ENCODE results near the gene PARP1. TPM values are rescaled to one million over a fixed set of nuclear protein-coding genes. Genes with fewer than 3 reads are reported as not detected.
A peak's percentile ranks its signal among the peaks of the same experiment; 100 is the strongest.

PARP1 gene
- total RNA-seq, 3 donors from 2014 or later (not counting 1 experiment from before 2014, with no cell fraction given), result 62.0 to 81.5 (median 77.0) TPM

GRCh38 chr1:226408285-226409184 is 642 bp upstream of the PARP1 start:
- Mint-ChIP-seq H3K36me3 (no peaks in the 10 kb centered on the region), H3K9me3 (no peaks in the 10 kb centered on the region), H3K4me3 (peak overlapping the region; percentile 97), H3K4me1 (peaks cover 48 to 49% of the 10 kb centered on the region in 2 donors), H3K27me3 (ENCODE audit: low read depth in 2 of 2) (no peaks in the 10 kb centered on the region), H3K27ac (peak overlapping the region; percentile 92 to 95)
- 74% methylated on average over 25 of the region's 25 CpGs for WGBS (ENCODE audit: insufficient coverage)
- ATAC-seq (no peak), DNase-seq (peak in 1 of 2 donors; percentile 19)
- peak overlapping the region; percentile 40 for H3K27ac ChIP-seq (ENCODE audit: low read length)
- H3K9me3 ChIP-seq (ENCODE audit: control insufficient read depth, insufficient read depth, low read length), result no peaks in the 10 kb centered on the region
- H3K4me3 ChIP-seq (ENCODE audit: low read length), result peak overlapping the region; percentile 43
- H3K4me1 ChIP-seq (ENCODE audit: control insufficient read depth, insufficient read depth, low read length), result peaks cover 39% of the 10 kb centered on the region
- H3K36me3 ChIP-seq (ENCODE audit: control insufficient read depth, insufficient read depth, low read length), result no peaks in the 10 kb centered on the region
- intact Hi-C loops (cut with micrococcal nuclease), result loop anchor here (5.0 to 10.0 kb wide), 3 partner anchors 224 to 529 kb away; partner anchors contain the start of gene ACBD3
- TF ChIP-seq CTCF (IDR thresholded peaks at IDR 0.05), result no peak
- H3K27me3 ChIP-seq (ENCODE audit: control insufficient read depth, insufficient read depth, low read length), result no peaks in the 10 kb centered on the region

DNA sequence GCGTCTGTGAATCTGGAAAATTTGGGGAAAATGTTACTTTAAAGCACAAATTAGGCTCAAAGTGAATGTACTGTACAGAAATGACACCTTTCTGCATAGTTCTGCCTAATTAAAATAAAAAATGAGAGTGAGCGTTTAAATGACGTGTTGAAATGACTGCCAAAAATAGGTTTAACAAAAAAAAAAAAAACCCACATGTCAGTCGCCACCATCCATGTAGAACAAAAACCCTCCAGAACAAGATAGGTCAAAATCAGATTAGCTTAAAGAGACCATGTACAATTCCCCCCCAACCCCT is 745 bp downstream of the PARP1 start:
- Histone ChIP-seq H3K27me3 (ENCODE audit: control insufficient read depth, insufficient read depth, low read length) (no peaks in the 10 kb centered on the region), H3K36me3 (ENCODE audit: control insufficient read depth, insufficient read depth, low read length) (peaks cover 2% of the 10 kb centered on the region), H3K9me3 (ENCODE audit: control insufficient read depth, insufficient read depth, low read length) (no peaks in the 10 kb centered on the region), H3K27ac (ENCODE audit: low read length) (peak overlapping the region; percentile 72), H3K4me1 (ENCODE audit: control insufficient read depth, insufficient read depth, low read length) (peaks cover 53% of the 10 kb centered on the region), H3K4me3 (ENCODE audit: low read length) (peak overlapping the region; percentile 80)
- WGBS (ENCODE audit: insufficient coverage), result 0% methylated on average over 1 of the region's 4 CpGs
- H3K36me3 Mint-ChIP-seq, result no peaks in the 10 kb centered on the region
- H3K27ac Mint-ChIP-seq, result peak overlapping the region; percentile 92 to 95
- DNase-seq (peak in 1 of 2 donors; percentile 68), ATAC-seq (peak; percentile 22 to 50 (median 30))
- TF ChIP-seq CTCF (IDR thresholded peaks at IDR 0.05), result no peak
- intact Hi-C loops (cut with micrococcal nuclease), result loop anchor here (5.0 to 10.0 kb wide), 3 partner anchors 222 to 530 kb away; partner anchors contain the start of gene ACBD3
- H3K4me3 Mint-ChIP-seq, result peak overlapping the region; percentile 97
- peaks cover 57 to 60% of the 10 kb centered on the region in 2 donors for H3K4me1 Mint-ChIP-seq
- H3K27me3 Mint-ChIP-seq (ENCODE audit: low read depth in 2 of 2), result no peaks in the 10 kb centered on the region
- no peaks in the 10 kb centered on the region for H3K9me3 Mint-ChIP-seq

GRCh38 chr1:226406401-226406881 is 1.5 kb downstream of the PARP1 start:
- intact Hi-C loops (cut with micrococcal nuclease), result loop anchor here (5.0 to 10.0 kb wide), 3 partner anchors 222 to 531 kb away; partner anchors contain the start of gene ACBD3
- H3K27ac Mint-ChIP-seq, result peak overlapping the region; percentile 92 to 95
- H3K4me1 Mint-ChIP-seq, result peaks cover 60 to 61% of the 10 kb centered on the region in 2 donors
- H3K36me3 Mint-ChIP-seq, result no peaks in the 10 kb centered on the region
- TF ChIP-seq CTCF (IDR thresholded peaks at IDR 0.05), result no peak
- H3K4me3 Mint-ChIP-seq, result peak overlapping the region; percentile 97
- H3K36me3 ChIP-seq (ENCODE audit: control insufficient read depth, insufficient read depth, low read length), result peaks cover 9% of the 10 kb centered on the region
- WGBS (ENCODE audit: insufficient coverage), result 8% methylated on average over 10 of the region's 10 CpGs
- no peaks in the 10 kb centered on the region for H3K9me3 Mint-ChIP-seq
- no peaks in the 10 kb centered on the region for H3K27me3 Mint-ChIP-seq (ENCODE audit: low read depth in 2 of 2)
- DNase-seq, result peak in 1 of 2 donors; percentile 58
- ATAC-seq, result no peak
- H3K4me1 ChIP-seq (ENCODE audit: control insufficient read depth, insufficient read depth, low read length), result peaks cover 53% of the 10 kb centered on the region
- H3K27me3 ChIP-seq (ENCODE audit: control insufficient read depth, insufficient read depth, low read length), result no peaks in the 10 kb centered on the region
- peak overlapping the region; percentile 72 for H3K27ac ChIP-seq (ENCODE audit: low read length)
- H3K9me3 ChIP-seq (ENCODE audit: control insufficient read depth, insufficient read depth, low read length), result no peaks in the 10 kb centered on the region
- H3K4me3 ChIP-seq (ENCODE audit: low read length), result peak overlapping the region; percentile 80
